Esophagus squamous epithelium (tissue), 5 donors: ENCODE data around the gene KLHL11. TPM values are rescaled to one million over a fixed set of nuclear protein-coding genes. Genes with fewer than 3 reads are reported as not detected.

Experiments
- DNase-seq: peaks from one replicate; lab custom pipeline; 2025; lab: John Stamatoyannopoulos, UW
- H3K27ac ChIP-seq, 4 donors: fragments of 200-600 bp; sonication (generic); one replicate each; pipeline ENCODE4 v1.5.1; 2016 to 2019; ENCODE audit warnings: mild to moderate bottlenecking in 1 of 4
- H3K27me3 ChIP-seq, 4 donors: fragments of 200-600 bp; sonication (generic); 1 replicate in 3 of 4; 2 replicates in 1 of 4; pipeline versions ENCODE4 v1.5.1 to v1.6.0; 2017 to 2021; ENCODE audit warnings: antibody characterized with exemption in 1 of 4
- H3K36me3 ChIP-seq, 3 donors: fragments of 200-600 bp; sonication (generic); one replicate each; pipeline ENCODE4 v1.5.1; 2016 to 2019
- H3K4me1 ChIP-seq, 3 donors: fragments of 200-600 bp; sonication (generic); one replicate each; pipeline ENCODE4 v1.5.1; 2017 to 2019
- H3K4me3 ChIP-seq, 4 donors: fragments of 200-600 bp; sonication (generic); 1 replicate in 3 of 4; 2 replicates in 1 of 4; pipeline ENCODE4 v1.5.1; 2016 to 2019; ENCODE audit warnings: mild to moderate bottlenecking in 2 of 4, moderate library complexity in 1 of 4
- H3K9me3 ChIP-seq, 3 donors: fragments of 200-600 bp; sonication (generic); one replicate each; pipeline ENCODE4 v1.5.1; 2016 to 2019
- CTCF ChIP-seq, 6 experiments: fragments of 450-650 bp in 4 of 6; fragments of 200-600 bp in 2 of 6; sonication (generic) in 2 of 6; IDR thresholded peaks; one replicate each; pipeline ENCODE4 v1.5.1; 2016 to 2019; ENCODE audit warnings: antibody characterized with exemption in 6 of 6, mild to moderate bottlenecking in 4 of 6, moderate library complexity in 4 of 6
- POLR2A ChIP-seq, 4 donors: fragments of 450-650 bp; IDR thresholded peaks; one replicate each; pipeline ENCODE4 v1.6.1; 2017; ENCODE audit warnings: antibody characterized with exemption in 4 of 4, mild to moderate bottlenecking in 4 of 4, moderate library complexity in 3 of 4
- WGBS, 2 donors: methylation state at CpG; one replicate each; pipeline ENCODE4 v1.1.5; 2018; 5-methylcytosine and 5-hydroxymethylcytosine counted together
- intact Hi-C: fragments of 100-400 bp; cut with DNase I; formaldehyde crosslinking; loops from one replicate; pipeline ENCODE4 v1.15.0; 2022
- total RNA-seq, 4 donors: library from RNA; depleted of rRNA; stranded (reverse); fragments of >200 nt; gene quantifications; one replicate each; pipeline ENCODE4 v1.1.0, GENCODE V29; 2016
- donor health status: DM: yes; HTN: yes; CAD: no.

Gene KLHL11
- total RNA-seq, 4 donors from 2014 or later: 11.8 to 20.4 (median 13.1) TPM

GRCh38 chr17:41895617-41896016 is 30.4 kb upstream of the KLHL11 start:
- Histone ChIP-seq H3K9me3 (no peaks in the 10 kb centered on the region), H3K27ac (peak overlapping the region in 3 of 4 donors; percentile 28 to 83 (median 74)), H3K27me3 (no peaks in the 10 kb centered on the region), H3K36me3 (peaks cover 27 to 100% (median 51%) of the 10 kb centered on the region in 3 donors), H3K4me3 (no peak overlapping the region), H3K4me1 (peaks cover 0 to 10% (median 3%) of the 10 kb centered on the region in 3 donors)
- WGBS, 2 donors: 76% methylated on average over 5 of the region's 5 CpGs; no CpG with 5 or more reads in 1 of the 2 donors
- TF ChIP-seq POLR2A (IDR thresholded peaks at IDR 0.05): no peak
- TF ChIP-seq CTCF (IDR thresholded peaks at IDR 0.05): no peak
- intact Hi-C loops: no loop called here
- DNase-seq: no peak

GRCh38 chr17:41894791-41895331 is 29.6 kb upstream of the KLHL11 start:
- no peak for TF ChIP-seq CTCF (IDR thresholded peaks at IDR 0.05)
- TF ChIP-seq POLR2A (IDR thresholded peaks at IDR 0.05): no peak
- no peak overlapping the region for H3K4me3 ChIP-seq
- H3K36me3 ChIP-seq: peaks cover 27 to 100% (median 51%) of the 10 kb centered on the region in 3 donors
- no peaks in the 10 kb centered on the region for H3K27me3 ChIP-seq
- peaks cover 0 to 10% (median 3%) of the 10 kb centered on the region in 3 donors for H3K4me1 ChIP-seq
- WGBS, 2 donors: 59 to 62% methylated on average over 7 of the region's 7 CpGs
- no peak for DNase-seq
- H3K9me3 ChIP-seq: no peaks in the 10 kb centered on the region
- intact Hi-C loops: no loop called here
- H3K27ac ChIP-seq: peak overlapping the region in 2 of 4 donors; percentile 74 to 83

- no peak overlapping the region for H3K4me3 ChIP-seq
- peaks cover 22 to 100% (median 55%) of the 10 kb centered on the region in 3 donors for H3K36me3 ChIP-seq
- intact Hi-C loops: no loop called here
- DNase-seq: no peak
- 88 to 90% methylated on average over 3 of the region's 3 CpGs for WGBS, 2 donors
- no peak overlapping the region for H3K27ac ChIP-seq
- no peaks in the 10 kb centered on the region for H3K9me3 ChIP-seq
- TF ChIP-seq CTCF (IDR thresholded peaks at IDR 0.05) (no peak), POLR2A (IDR thresholded peaks at IDR 0.05) (no peak)
- H3K4me1 ChIP-seq: peaks cover 0 to 10% (median 3%) of the 10 kb centered on the region in 3 donors
- no peaks in the 10 kb centered on the region for H3K27me3 ChIP-seq
These were observed 28.2 kb upstream of the KLHL11 start for GRCh38 chr17:41893384-41893783.

- Histone ChIP-seq H3K9me3 (no peaks in the 10 kb centered on the region), H3K27me3 (no peaks in the 10 kb centered on the region), H3K27ac (no peak overlapping the region), H3K4me3 (no peak overlapping the region), H3K36me3 (peaks cover 23 to 100% (median 50%) of the 10 kb centered on the region in 3 donors), H3K4me1 (peaks cover 0 to 10% (median 3%) of the 10 kb centered on the region in 3 donors)
- intact Hi-C loops: no loop called here
- DNase-seq: no peak
- TF ChIP-seq CTCF (IDR thresholded peaks at IDR 0.05) (no peak), POLR2A (IDR thresholded peaks at IDR 0.05) (no peak)
- WGBS, 2 donors: 97 to 100% methylated on average over 3 of the region's 4 CpGs
These were observed 26.8 kb upstream of the KLHL11 start for GRCh38 chr17:41892021-41892376.

GRCh38 chr17:41891135-41892020 is 26.2 kb upstream of the KLHL11 start:
- WGBS, 2 donors: 89 to 98% methylated on average over 6 to 7 of the region's 7 CpGs
- TF ChIP-seq POLR2A (IDR thresholded peaks at IDR 0.05) (no peak), CTCF (IDR thresholded peaks at IDR 0.05) (no peak)
- intact Hi-C loops: no loop called here
- no peak for DNase-seq
- H3K4me1 ChIP-seq: peaks cover 0 to 10% (median 3%) of the 10 kb centered on the region in 3 donors
- no peaks in the 10 kb centered on the region for H3K27me3 ChIP-seq
- H3K27ac ChIP-seq: no peak overlapping the region
- H3K4me3 ChIP-seq: no peak overlapping the region
- no peaks in the 10 kb centered on the region for H3K9me3 ChIP-seq
- peaks cover 17 to 100% (median 51%) of the 10 kb centered on the region in 3 donors for H3K36me3 ChIP-seq
